Measurements from ENCODE around the gene CNKSR3.

- TF ChIP-seq EZH2 (IDR thresholded peaks at IDR 0.05) (no peak), POLR2AphosphoS5 (IDR thresholded peaks at IDR 0.05; ENCODE audit: borderline replicate concordance, low read depth, low read length) (no peak), FOXP2 (optimal IDR thresholded peaks at IDR 0.05; ENCODE audit: control extremely low read depth, extremely low read length, insufficient read depth) (no peak)
Observed at GRCh38 chr6:154508573-154509375, 1.7 kb downstream of the CNKSR3 start.
